ENCODE measurements around the gene BCAS3.

Gene BCAS3

GRCh38 chr17:61323003-61323908 is 645.6 kb downstream of the BCAS3 start:
- DNase-seq (ENCODE audit: low spot score) = no peak
- TF ChIP-seq CTCF (IDR thresholded peaks at IDR 0.05; ENCODE audit: extremely low read depth, missing control alignments) = no peak

GRCh38 chr17:61323909-61324868 is 646.5 kb downstream of the BCAS3 start:
- TF ChIP-seq CTCF (IDR thresholded peaks at IDR 0.05; ENCODE audit: extremely low read depth, missing control alignments) = no peak
- DNase-seq (ENCODE audit: low spot score) = no peak

GRCh38 chr17:61324950-61325349 is 647.3 kb downstream of the BCAS3 start:
- no peak for DNase-seq (ENCODE audit: low spot score)
- TF ChIP-seq CTCF (IDR thresholded peaks at IDR 0.05; ENCODE audit: extremely low read depth, missing control alignments) = no peak

GRCh38 chr17:61325382-61326073 is 647.9 kb downstream of the BCAS3 start:
- no peak for TF ChIP-seq CTCF (IDR thresholded peaks at IDR 0.05; ENCODE audit: extremely low read depth, missing control alignments)
- DNase-seq (ENCODE audit: low spot score) = no peak

- TF ChIP-seq CTCF (IDR thresholded peaks at IDR 0.05; ENCODE audit: extremely low read depth, missing control alignments) = no peak
- DNase-seq (ENCODE audit: low spot score) = no peak
These were observed 648.7 kb downstream of the BCAS3 start for GRCh38 chr17:61326330-61326729.

GRCh38 chr17:61328351-61328750 is 650.7 kb downstream of the BCAS3 start:
- TF ChIP-seq CTCF (IDR thresholded peaks at IDR 0.05; ENCODE audit: extremely low read depth, missing control alignments) = no peak
- DNase-seq (ENCODE audit: low spot score) = no peak

Data from GM20000 (cell line).